NT2/D1 (cell line): ENCODE measurements around the gene PCARE.

Experiments
- SUZ12 ChIP-seq: IDR thresholded peaks from 2 replicates; pipeline ENCODE4 v1.6.1; 2011; ENCODE audit not compliant: insufficient read length, insufficient read depth; ENCODE audit errors: extremely low read depth
- YY1 ChIP-seq: IDR thresholded peaks from 2 replicates; pipeline ENCODE4 v1.6.1; 2011; ENCODE audit not compliant: insufficient read length, insufficient read depth

DNA sequence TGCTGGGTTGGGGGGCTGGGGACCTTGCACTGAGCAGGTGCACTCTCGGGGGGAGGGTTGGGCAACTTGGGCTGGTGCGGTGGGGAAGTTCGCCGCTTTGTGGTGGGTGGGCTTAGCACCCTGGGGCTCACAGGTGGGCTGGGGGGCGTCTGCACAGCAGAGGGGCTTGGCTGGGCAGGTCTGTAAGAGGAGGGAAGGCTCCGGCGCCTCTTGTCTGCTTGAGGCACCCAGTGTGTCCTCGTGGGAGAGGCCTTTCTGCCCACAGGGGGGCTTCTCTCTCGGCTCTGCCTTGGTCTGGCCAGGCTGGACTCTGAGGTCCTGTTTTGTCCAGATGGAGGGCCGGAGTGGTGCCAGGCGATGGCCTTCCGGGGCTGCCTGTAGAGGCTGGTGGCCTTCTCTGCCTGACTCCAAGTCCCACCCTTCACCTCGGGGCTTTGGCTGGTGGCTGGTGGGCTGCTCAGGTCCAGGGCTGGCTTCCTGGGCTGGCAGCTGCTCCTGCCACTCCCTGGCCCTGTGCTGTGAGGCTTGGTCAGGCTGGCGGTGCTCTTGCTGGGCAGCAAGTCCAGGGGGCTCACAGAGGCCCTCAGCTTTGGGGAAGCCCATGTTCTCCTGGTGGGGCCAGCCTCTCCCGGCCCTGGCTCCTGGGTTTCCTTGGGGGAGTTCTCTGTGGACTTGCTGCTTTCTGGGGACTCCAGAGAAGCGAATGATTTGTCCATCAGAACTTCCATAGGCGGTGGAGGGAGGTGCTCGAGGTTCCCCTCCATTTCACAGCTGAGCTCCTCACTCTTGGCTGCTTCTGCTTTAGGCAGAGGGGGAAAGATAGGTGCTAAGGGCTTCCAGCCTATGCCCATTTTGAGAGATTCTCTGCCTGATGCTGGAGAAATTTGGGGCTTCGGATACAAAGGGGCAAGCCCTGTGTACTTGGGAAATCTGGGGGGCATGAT lies 3.0 kb downstream of the PCARE start:
- no peak for TF ChIP-seq YY1
- no peak for TF ChIP-seq SUZ12
